Measurements from ENCODE around the gene HSPG2.
"Not testable (repeated sequence)": the region's sequence is repeated elsewhere in the genome, so short reads cannot be mapped to it uniquely, and the experiment has no call there.

HSPG2 gene

GRCh38 chr1:21839337-21840037 is 97.6 kb downstream of the HSPG2 start:
- DNase-seq = no peak

DNA sequence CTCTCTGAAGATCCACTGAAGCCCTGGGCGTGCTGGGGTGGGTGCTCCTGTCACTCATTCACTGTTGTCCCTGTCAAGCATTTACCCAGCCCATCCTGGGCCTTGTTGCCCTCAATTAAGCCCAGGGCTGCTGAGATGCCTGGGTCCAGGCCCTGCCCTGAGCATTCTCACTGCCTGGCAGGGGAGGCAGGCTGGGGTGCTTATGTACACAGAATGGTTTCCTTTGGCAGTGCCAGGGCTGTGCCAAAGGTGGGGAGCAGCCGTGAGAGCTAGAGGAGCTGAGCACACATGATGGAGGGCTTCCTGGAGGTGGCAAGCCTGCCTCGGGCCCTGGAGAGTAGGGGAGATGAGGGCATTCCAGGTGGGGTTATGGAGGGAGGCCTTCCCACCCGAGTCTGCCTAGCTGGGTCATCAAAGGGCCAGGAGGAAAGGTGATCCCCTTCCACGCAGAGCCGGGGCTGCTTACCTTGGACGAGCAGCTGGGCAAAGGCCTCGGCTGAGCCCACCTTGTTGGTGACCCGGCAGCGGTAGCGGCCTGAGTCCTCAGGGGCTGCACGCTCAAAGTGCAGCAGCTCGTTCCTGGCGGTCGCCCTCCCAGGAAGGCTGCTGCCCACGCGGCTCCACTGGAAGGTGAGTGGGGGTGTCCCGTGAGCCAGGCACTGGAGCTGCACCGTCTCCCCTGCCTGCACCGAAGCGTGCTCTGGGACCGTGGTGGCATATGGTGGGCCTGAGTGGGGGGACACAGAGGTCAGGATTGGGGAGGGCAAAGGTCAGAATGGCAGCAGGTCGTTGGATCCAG is 98.6 kb downstream of the HSPG2 start:
- no peak for DNase-seq

GRCh38 chr1:21837476-21837875 is 99.6 kb downstream of the HSPG2 start:
- no peak for DNase-seq

GRCh38 chr1:21836729-21837128 is 100.4 kb downstream of the HSPG2 start:
- no peak for DNase-seq

DNA sequence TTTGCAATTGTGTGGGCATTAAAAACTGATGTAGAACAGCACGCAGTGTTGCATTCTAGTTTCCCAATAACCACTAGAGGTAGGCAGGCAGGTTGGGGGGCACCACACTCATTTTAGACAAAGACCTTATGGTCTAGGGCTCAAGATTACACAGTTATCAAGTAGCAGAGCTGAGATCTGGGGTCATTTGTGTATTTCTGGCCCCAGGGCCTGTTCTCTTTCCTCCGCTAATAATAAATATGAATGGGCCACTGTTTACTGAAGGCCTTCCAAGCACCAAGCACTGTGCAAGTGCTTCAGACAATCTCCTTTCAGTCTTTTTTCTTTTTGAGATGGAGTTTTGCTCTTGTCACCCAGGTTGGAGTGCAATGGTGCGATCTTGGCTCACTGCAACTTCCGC is 101.1 kb downstream of the HSPG2 start:
- no peak for DNase-seq

DNA sequence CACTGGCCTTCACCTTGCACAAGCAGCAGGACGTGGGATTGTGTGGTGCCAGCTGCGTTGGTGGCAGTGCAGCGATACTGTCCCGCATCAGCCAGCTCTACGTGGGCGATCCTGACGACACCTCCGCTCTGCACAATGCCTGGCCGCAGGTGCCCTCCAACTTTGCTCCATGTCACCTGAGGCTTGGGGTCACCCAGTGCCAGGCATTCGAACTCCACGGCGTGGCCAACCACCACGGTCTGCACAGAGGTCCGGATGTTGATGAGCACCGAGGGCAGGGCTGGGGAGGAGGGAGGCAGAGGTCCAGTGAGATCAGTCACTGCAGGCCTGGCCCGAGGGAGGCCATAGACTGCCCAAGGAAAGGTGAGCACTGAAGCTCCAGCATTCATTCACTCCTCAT is 102.4 kb downstream of the HSPG2 start:
- DNase-seq = no peak

GRCh38 chr1:21834094-21834493 is 103.0 kb downstream of the HSPG2 start:
- no peak for DNase-seq

- no peak for DNase-seq
These were observed 103.6 kb downstream of the HSPG2 start for GRCh38 chr1:21833392-21833976.

GRCh38 chr1:21831454-21831970 is 105.6 kb downstream of the HSPG2 start:
- no peak for DNase-seq

GRCh38 chr1:21830792-21831453 is 106.2 kb downstream of the HSPG2 start:
- no peak for DNase-seq

DNA sequence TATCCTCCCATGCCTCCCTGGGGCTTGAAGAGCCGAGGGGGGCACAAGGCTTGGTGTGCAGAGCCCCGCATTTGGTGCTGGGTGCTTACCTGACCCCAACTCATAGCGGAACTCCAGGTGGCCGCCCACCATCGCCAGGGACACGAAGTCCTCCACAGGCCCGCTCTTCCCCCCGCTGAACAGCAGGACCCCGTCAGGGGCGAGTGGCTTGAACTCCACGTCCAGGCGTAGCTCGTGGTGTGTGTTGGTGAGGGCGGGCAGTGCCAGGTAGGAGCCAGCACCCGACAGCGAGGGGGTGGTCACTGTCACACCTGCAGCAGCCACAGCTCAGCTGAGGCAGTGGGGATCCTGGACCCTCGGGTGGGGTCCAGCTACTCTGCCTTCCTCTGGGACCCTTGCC is 107.8 kb downstream of the HSPG2 start:
- no peak for DNase-seq

- no peak for DNase-seq
These were observed 108.5 kb downstream of the HSPG2 start for GRCh38 chr1:21828506-21829210.

GRCh38 chr1:21828075-21828474 is 109.0 kb downstream of the HSPG2 start:
- DNase-seq = no peak

GRCh38 chr1:21827141-21827679 is 109.9 kb downstream of the HSPG2 start:
- DNase-seq = no peak

GRCh38 chr1:21826694-21827093 is 110.4 kb downstream of the HSPG2 start:
- DNase-seq = not testable (repeated sequence)

DNA sequence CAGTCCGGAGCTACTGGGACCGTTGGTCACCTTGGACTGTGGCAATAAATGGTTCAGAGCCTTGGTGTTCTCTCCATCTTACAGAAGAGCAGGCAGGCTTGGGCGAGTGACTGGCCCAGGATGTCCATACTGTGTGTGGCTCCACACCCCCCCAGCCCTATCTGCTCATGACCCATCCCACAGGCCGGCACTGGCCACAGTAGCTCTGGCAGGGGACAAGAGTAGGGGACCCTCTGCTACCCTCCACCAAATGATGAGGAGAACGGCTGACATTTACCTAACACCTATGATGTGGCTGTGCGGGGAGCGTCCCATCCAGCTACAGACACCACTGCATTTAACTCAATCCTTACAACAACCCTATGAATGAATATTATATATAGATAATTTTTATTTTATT is 111.7 kb downstream of the HSPG2 start:
- DNase-seq = no peak

DNA sequence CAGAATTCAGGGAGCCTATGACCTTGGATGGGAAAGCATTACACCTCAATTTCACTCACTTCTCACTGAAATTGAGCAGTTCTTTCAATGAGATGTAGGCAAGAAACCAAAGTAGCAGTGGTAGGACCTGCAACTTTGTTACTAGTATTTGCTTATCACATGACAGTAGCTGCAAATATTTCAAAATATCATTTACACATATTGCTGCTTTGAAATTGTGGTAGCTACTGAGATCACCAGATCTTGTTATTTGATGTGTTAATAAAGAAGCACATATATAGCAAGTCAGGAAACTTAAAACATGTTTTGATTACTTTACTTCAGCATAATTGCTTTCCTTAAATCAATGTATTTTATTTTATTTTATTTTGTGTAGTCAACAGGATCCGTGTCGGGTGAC is 112.2 kb downstream of the HSPG2 start:
- DNase-seq = no peak

DNA sequence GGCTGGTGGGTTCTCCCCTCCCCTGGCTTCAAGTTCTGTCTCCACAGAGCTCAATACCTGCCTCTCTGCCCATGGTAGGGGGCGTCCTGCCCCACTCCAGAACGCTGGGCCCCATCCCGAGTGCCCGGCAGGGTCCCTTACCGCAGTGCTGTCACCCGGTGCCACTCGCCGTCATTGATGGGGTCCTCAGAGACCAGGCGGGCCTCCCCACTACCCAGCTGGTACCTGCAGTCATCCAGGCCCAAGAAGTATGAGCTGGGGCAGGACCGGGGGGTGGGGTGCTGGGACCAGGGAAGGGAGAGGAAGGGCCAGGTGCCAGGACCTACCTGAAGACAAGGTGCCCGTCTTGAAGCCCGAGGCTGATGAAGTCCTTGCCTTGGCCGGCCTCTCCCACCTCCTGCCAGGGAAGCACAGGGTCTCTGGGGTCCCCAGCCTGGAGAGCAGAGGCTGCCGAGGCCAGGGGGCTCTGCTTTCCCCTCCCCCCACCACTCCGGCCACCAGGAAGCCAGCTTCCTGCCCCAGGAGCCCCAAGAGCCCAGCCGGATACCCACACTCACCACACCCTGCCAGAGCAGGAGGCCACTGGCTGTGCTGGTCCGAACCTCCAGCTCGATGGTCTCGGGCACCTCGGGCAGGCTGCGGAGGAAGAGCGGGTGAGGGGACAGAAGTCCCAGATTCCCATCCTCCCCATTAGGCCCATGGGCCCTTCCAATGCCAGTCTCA is 113.0 kb downstream of the HSPG2 start:
- DNase-seq = no peak

- no peak for DNase-seq
These were observed 113.7 kb downstream of the HSPG2 start for GRCh38 chr1:21823206-21823979.

- DNase-seq = no peak
These were observed 114.8 kb downstream of the HSPG2 start for GRCh38 chr1:21822349-21822748.

All from activated CD4-positive, alpha-beta T cell treated with anti-CD3 and anti-CD28 coated beads, Interleukin-2, amount 50 U/mL, for 48 hours (primary cell).